ENCODE data around the gene BAG5.

The BAG5 gene

DNA sequence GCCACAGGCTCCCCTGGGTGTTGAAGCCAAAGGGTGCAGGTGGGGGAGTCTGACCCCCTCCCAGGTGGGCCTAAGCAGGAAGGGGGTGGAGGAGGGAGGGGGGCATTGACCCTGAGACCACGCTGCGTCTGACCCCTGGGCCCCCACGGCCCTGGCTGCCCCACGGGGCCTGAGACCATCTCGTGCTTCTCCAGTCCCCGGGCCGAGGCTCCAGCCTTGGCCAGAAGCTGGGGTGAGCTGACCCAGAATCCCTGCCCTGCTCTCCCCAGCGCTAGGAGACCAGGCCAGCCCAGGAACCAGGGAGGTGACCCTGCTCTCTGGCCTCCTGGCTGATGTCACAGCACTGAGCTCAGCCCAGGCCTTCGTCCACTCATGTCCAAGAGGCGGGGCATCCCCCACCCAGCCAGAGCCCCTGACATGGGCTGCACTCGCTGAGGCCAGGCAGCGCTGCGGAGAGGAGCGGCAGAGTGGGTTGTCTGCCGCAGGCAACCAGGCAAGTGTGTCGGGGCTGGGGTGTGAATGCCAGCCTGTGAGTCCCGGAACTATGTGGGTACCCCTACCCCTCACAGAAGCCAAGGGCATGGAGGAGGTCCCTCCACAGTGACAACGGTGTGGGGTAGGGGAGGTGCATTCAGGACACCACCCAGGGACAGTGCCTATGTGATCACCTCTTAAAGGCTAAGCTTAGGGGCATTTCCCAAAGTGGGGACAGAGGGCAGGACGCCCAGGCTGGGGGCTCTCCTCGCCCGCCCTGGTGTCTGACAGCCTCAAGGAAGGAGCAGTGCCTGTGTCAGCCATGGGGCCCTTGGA lies 27.2 kb downstream of the BAG5 start:
- ChIA-PET POLR2A (interaction anchor here (1.9 to 7.7 kb wide), 2 partner anchors 13 to 15 kb away, joined by 5 to 83 read pairs; partner anchors contain the start of gene CKB), CTCF (interaction anchor here (1.2 kb wide), 1 partner anchor 17 kb away, joined by 3 read pairs; no protein-coding TSS in a partner anchor)
- TF ChIP-seq SP1 (IDR thresholded peaks at IDR 0.05) (no peak), LEF1 (IDR thresholded peaks at IDR 0.05; ENCODE audit: borderline replicate concordance) (no peak), L3MBTL2 (conservative IDR thresholded peaks at IDR 0.05) (no peak), HDGF (IDR thresholded peaks at IDR 0.05; ENCODE audit: borderline replicate concordance) (no peak), NFRKB (IDR thresholded peaks at IDR 0.05) (no peak), ZNF384 (IDR thresholded peaks at IDR 0.05) (no peak), ELF4 (IDR thresholded peaks at IDR 0.05) (no peak), FOXM1 (IDR thresholded peaks at IDR 0.05; ENCODE audit: borderline replicate concordance) (no peak), SUZ12 (IDR thresholded peaks at IDR 0.05) (no peak), CTBP1 (IDR thresholded peaks at IDR 0.05; ENCODE audit: borderline replicate concordance) (no peak), FOXK2 (IDR thresholded peaks at IDR 0.05) (no peak), FOXA1 (IDR thresholded peaks at IDR 0.05) (no peak), TARDBP (IDR thresholded peaks at IDR 0.05) (no peak), BHLHE40 (IDR thresholded peaks at IDR 0.05; ENCODE audit: borderline replicate concordance) (no peak), ARNT (IDR thresholded peaks at IDR 0.05) (no peak)
- TF ChIP-seq, protein P1, sequence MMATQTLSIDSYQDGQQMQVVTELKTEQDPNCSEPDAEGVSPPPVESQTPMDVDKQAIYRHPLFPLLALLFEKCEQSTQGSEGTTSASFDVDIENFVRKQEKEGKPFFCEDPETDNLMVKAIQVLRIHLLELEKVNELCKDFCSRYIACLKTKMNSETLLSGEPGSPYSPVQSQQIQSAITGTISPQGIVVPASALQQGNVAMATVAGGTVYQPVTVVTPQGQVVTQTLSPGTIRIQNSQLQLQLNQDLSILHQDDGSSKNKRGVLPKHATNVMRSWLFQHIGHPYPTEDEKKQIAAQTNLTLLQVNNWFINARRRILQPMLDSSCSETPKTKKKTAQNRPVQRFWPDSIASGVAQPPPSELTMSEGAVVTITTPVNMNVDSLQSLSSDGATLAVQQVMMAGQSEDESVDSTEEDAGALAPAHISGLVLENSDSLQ (IDR thresholded peaks at IDR 0.05): no peak
- no peak for DNase-seq (ENCODE audit: extremely low spot score)

- CTCF ChIA-PET: interaction anchor here (1.0 to 1.2 kb wide), 2 partner anchors 16 to 85 kb away, joined by 3 read pairs; no protein-coding TSS in a partner anchor
- TF ChIP-seq ELF4 (IDR thresholded peaks at IDR 0.05) (no peak), SUZ12 (IDR thresholded peaks at IDR 0.05) (no peak), LEF1 (IDR thresholded peaks at IDR 0.05; ENCODE audit: borderline replicate concordance) (no peak), FOXA1 (IDR thresholded peaks at IDR 0.05) (no peak), L3MBTL2 (conservative IDR thresholded peaks at IDR 0.05) (no peak), NFRKB (IDR thresholded peaks at IDR 0.05) (no peak), FOXM1 (IDR thresholded peaks at IDR 0.05; ENCODE audit: borderline replicate concordance) (no peak), HDGF (IDR thresholded peaks at IDR 0.05; ENCODE audit: borderline replicate concordance) (no peak), TARDBP (IDR thresholded peaks at IDR 0.05) (no peak), SP1 (IDR thresholded peaks at IDR 0.05) (no peak), ARNT (IDR thresholded peaks at IDR 0.05) (no peak), CTBP1 (IDR thresholded peaks at IDR 0.05; ENCODE audit: borderline replicate concordance) (no peak)
- TF ChIP-seq, protein P1 (IDR thresholded peaks at IDR 0.05): no peak
- POLR2A ChIA-PET: interaction anchor here (7.7 kb wide), 1 partner anchor 14 kb away, joined by 83 read pairs; the partner anchor contains the start of gene CKB
- no peak for DNase-seq (ENCODE audit: extremely low spot score)
Observed at GRCh38 chr14:103534576-103535061, 27.8 kb downstream of the BAG5 start.

GRCh38 chr14:103533999-103534575 lies 28.4 kb downstream of the BAG5 start:
- ChIA-PET POLR2A (interaction anchor here (7.7 kb wide), 1 partner anchor 13 kb away, joined by 83 read pairs; the partner anchor contains the start of gene CKB), CTCF (interaction anchor here (0.5 to 1.2 kb wide), 3 partner anchors 15 to 840 kb away, joined by 3 to 4 read pairs (median 3); no protein-coding TSS in a partner anchor)
- TF ChIP-seq ARNT (IDR thresholded peaks at IDR 0.05): no peak
- no peak for TF ChIP-seq L3MBTL2 (conservative IDR thresholded peaks at IDR 0.05)
- no peak for TF ChIP-seq CTBP1 (IDR thresholded peaks at IDR 0.05; ENCODE audit: borderline replicate concordance)
- no peak for TF ChIP-seq FOXA1 (IDR thresholded peaks at IDR 0.05)
- TF ChIP-seq TARDBP (IDR thresholded peaks at IDR 0.05): no peak
- TF ChIP-seq NFRKB (IDR thresholded peaks at IDR 0.05): no peak
- TF ChIP-seq SP1 (IDR thresholded peaks at IDR 0.05): no peak
- no peak for TF ChIP-seq LEF1 (IDR thresholded peaks at IDR 0.05; ENCODE audit: borderline replicate concordance)
- TF ChIP-seq ZNF384 (IDR thresholded peaks at IDR 0.05): no peak
- no peak for TF ChIP-seq HDGF (IDR thresholded peaks at IDR 0.05; ENCODE audit: borderline replicate concordance)
- TF ChIP-seq, protein P1 (IDR thresholded peaks at IDR 0.05): no peak
- no peak for TF ChIP-seq ELF4 (IDR thresholded peaks at IDR 0.05)
- no peak for TF ChIP-seq BHLHE40 (IDR thresholded peaks at IDR 0.05; ENCODE audit: borderline replicate concordance)
- TF ChIP-seq SUZ12 (IDR thresholded peaks at IDR 0.05): no peak
- no peak for TF ChIP-seq FOXK2 (IDR thresholded peaks at IDR 0.05)
- no peak for TF ChIP-seq FOXM1 (IDR thresholded peaks at IDR 0.05; ENCODE audit: borderline replicate concordance)
- no peak for DNase-seq (ENCODE audit: extremely low spot score)

- ChIA-PET POLR2A (interaction anchor here (1.0 to 7.7 kb wide), 2 partner anchors 13 to 26 kb away, joined by 3 to 83 read pairs; partner anchors contain the start of gene CKB), CTCF (interaction anchor here (0.5 to 1.0 kb wide), 3 partner anchors 86 to 839 kb away, joined by 3 to 4 read pairs (median 3); no protein-coding TSS in a partner anchor)
- TF ChIP-seq CTBP1 (IDR thresholded peaks at IDR 0.05; ENCODE audit: borderline replicate concordance) (no peak), FOXM1 (IDR thresholded peaks at IDR 0.05; ENCODE audit: borderline replicate concordance) (no peak), ELF4 (IDR thresholded peaks at IDR 0.05) (no peak), FOXA1 (IDR thresholded peaks at IDR 0.05) (no peak), NFRKB (IDR thresholded peaks at IDR 0.05) (no peak), SP1 (IDR thresholded peaks at IDR 0.05) (no peak), SUZ12 (IDR thresholded peaks at IDR 0.05) (no peak), LEF1 (IDR thresholded peaks at IDR 0.05; ENCODE audit: borderline replicate concordance) (no peak), BHLHE40 (IDR thresholded peaks at IDR 0.05; ENCODE audit: borderline replicate concordance) (no peak), ARNT (IDR thresholded peaks at IDR 0.05) (no peak), HDGF (IDR thresholded peaks at IDR 0.05; ENCODE audit: borderline replicate concordance) (no peak)
- DNase-seq (ENCODE audit: extremely low spot score): no peak
Observed at GRCh38 chr14:103533137-103533998, 29.1 kb downstream of the BAG5 start.
